GM19395 (cell line): ENCODE measurements around the gene VPS37B.
A peak's percentile ranks its signal among the peaks of the same experiment; 100 is the strongest.

ENCODE experiments used
- ATAC-seq: cut with Tn5 transposase; IDR thresholded peaks from one replicate; pipeline ENCODE4 v1.9.1; 2021; ENCODE audit warnings: mild to moderate bottlenecking, moderate library complexity; ENCODE audit not compliant: unreplicated experiment

Gene VPS37B

GRCh38 chr12:122867691-122868461 lies 28.0 kb downstream of the VPS37B start:
- no peak for ATAC-seq

- no peak for ATAC-seq
Observed at GRCh38 chr12:122866950-122867607, 28.8 kb downstream of the VPS37B start.

- no peak for ATAC-seq
Observed at GRCh38 chr12:122866379-122866778, 29.5 kb downstream of the VPS37B start.

- no peak for ATAC-seq
Observed at GRCh38 chr12:122865268-122866231, 30.4 kb downstream of the VPS37B start.

GRCh38 chr12:122864894-122865253 lies 31.1 kb downstream of the VPS37B start:
- ATAC-seq, result no peak

- no peak for ATAC-seq
Observed at GRCh38 chr12:122862872-122863701, 32.8 kb downstream of the VPS37B start.

GRCh38 chr12:122862110-122862634 lies 33.8 kb downstream of the VPS37B start:
- no peak for ATAC-seq

- ATAC-seq, result no peak
Observed at GRCh38 chr12:122861587-122861970, 34.3 kb downstream of the VPS37B start.

- ATAC-seq, result no peak
Observed at GRCh38 chr12:122860854-122861586, 34.9 kb downstream of the VPS37B start.

GRCh38 chr12:122860040-122860853 lies 35.7 kb downstream of the VPS37B start:
- ATAC-seq, result peak; percentile 63

- no peak for ATAC-seq
Observed at GRCh38 chr12:122859303-122860039, 36.5 kb downstream of the VPS37B start.

- no peak for ATAC-seq
Observed at GRCh38 chr12:122858591-122859302, 37.2 kb downstream of the VPS37B start.

- ATAC-seq, result no peak
Observed at GRCh38 chr12:122858171-122858570, 37.8 kb downstream of the VPS37B start.

GRCh38 chr12:122856999-122857671 lies 38.8 kb downstream of the VPS37B start:
- ATAC-seq, result no peak

- ATAC-seq, result no peak
Observed at GRCh38 chr12:122855928-122856831, 39.7 kb downstream of the VPS37B start.
